HG03196 (cell line): ENCODE results near the gene IRF6.

Experiments used
- ATAC-seq: cut with Tn5 transposase; IDR thresholded peaks from one replicate; pipeline ENCODE4 v1.9.1; 2021; ENCODE audit not compliant: unreplicated experiment

Gene IRF6

GRCh38 chr1:209805875-209806760 is at the start of gene IRF6:
Gene IRF6, minus strand, starts transcription at chr1:209806142. Its CDS starts 4,729 bp downstream, at chr1:209801413.
- ATAC-seq: peak; percentile 61

- no peak for ATAC-seq
Measured at GRCh38 chr1:209855623-209856022, 49.7 kb upstream of the IRF6 start.

- no peak for ATAC-seq
Measured at GRCh38 chr1:209855006-209855405, 49.1 kb upstream of the IRF6 start.

GRCh38 chr1:209854196-209854595 is 48.3 kb upstream of the IRF6 start:
- ATAC-seq: no peak

GRCh38 chr1:209853676-209854075 is 47.7 kb upstream of the IRF6 start:
- ATAC-seq: no peak

- ATAC-seq: no peak
Measured at GRCh38 chr1:209850342-209850979, 44.5 kb upstream of the IRF6 start.

GRCh38 chr1:209849388-209849787 is 43.4 kb upstream of the IRF6 start:
- ATAC-seq: no peak

- ATAC-seq: no peak
Measured at GRCh38 chr1:209845408-209845725, 39.4 kb upstream of the IRF6 start.

GRCh38 chr1:209844695-209845407 is 38.9 kb upstream of the IRF6 start:
- no peak for ATAC-seq

GRCh38 chr1:209840611-209841010 is 34.7 kb upstream of the IRF6 start:
- no peak for ATAC-seq

GRCh38 chr1:209839875-209840546 is 34.1 kb upstream of the IRF6 start:
- no peak for ATAC-seq

GRCh38 chr1:209838537-209838936 is 32.6 kb upstream of the IRF6 start:
- no peak for ATAC-seq

- ATAC-seq: no peak
Measured at GRCh38 chr1:209837671-209838070, 31.7 kb upstream of the IRF6 start.

- no peak for ATAC-seq
Measured at GRCh38 chr1:209835782-209836298, 29.9 kb upstream of the IRF6 start.

- no peak for ATAC-seq
Measured at GRCh38 chr1:209831615-209832014, 25.7 kb upstream of the IRF6 start.

GRCh38 chr1:209830722-209831121 is 24.8 kb upstream of the IRF6 start:
- no peak for ATAC-seq

- ATAC-seq: no peak
Measured at GRCh38 chr1:209829716-209830115, 23.8 kb upstream of the IRF6 start.

GRCh38 chr1:209827384-209828262 is 21.7 kb upstream of the IRF6 start, which contains the start of gene UTP25:
Gene UTP25, plus strand, starts transcription at chr1:209827972. Its CDS starts 92 bp downstream, at chr1:209828064.
- ATAC-seq: peak; percentile 95

- ATAC-seq: no peak
Measured at GRCh38 chr1:209825591-209826434, 19.9 kb upstream of the IRF6 start.
